ENCODE data around the gene FAM20A.

FAM20A gene

DNA sequence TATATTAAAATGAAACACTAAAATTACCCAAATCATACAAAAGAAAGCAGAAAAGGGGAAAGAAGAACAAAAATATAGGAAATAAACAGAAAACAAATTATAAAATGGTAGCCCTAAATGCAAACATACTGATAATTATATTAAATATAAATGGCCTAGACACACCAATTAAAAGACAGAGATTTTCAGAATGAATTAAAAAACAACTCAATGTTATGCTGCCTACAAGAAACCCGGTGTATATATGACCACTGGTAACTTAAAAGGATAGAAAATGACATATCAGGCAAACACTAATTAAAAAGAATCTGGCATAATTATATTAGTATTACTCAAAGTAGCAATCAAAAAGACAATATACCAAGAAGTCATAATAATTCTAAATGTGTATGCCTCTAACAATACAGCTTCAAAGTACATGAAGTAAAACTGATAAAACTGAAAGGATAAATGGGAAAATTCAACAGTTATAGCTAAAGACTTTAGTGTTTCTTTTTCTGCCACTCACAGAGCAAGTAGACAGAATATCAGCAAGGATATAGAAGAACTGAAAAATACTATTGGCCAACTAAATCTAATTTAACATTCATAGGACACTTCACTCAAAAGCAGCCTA, 7.5 kb upstream of the FAM20A start:
- DNase-seq = no peak

- DNase-seq = no peak
Observed at GRCh38 chr17:68606451-68607307, 5.5 kb upstream of the FAM20A start.

DNA sequence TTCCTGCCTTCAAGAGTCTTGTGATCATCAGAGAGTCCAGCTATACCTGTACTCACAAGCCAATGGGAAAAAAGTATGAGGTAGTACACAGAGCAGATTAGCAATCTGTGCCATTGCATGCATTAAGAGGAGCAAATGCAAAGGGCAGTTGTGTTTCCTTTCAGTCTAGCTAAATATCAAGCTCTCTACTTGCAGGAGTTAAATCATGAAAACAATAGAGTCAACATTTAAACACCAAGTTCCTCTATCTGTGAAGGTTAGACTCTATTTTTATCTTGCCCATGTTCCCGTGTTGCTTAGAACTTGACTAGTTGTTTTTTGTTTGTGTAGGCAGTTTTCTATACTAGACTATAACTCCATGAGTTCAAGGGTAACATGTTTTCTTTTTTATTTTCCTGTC, 4.7 kb upstream of the FAM20A start:
- DNase-seq = no peak

- no peak for DNase-seq
Observed at GRCh38 chr17:68603656-68604055, 2.5 kb upstream of the FAM20A start.

GRCh38 chr17:68603027-68603426, 1.9 kb upstream of the FAM20A start:
- no peak for DNase-seq

- no peak for DNase-seq
Observed at GRCh38 chr17:68602289-68602688, 1.1 kb upstream of the FAM20A start.

- no peak for DNase-seq
Observed at GRCh38 chr17:68601565-68602288, 560 bp upstream of the FAM20A start.

DNA sequence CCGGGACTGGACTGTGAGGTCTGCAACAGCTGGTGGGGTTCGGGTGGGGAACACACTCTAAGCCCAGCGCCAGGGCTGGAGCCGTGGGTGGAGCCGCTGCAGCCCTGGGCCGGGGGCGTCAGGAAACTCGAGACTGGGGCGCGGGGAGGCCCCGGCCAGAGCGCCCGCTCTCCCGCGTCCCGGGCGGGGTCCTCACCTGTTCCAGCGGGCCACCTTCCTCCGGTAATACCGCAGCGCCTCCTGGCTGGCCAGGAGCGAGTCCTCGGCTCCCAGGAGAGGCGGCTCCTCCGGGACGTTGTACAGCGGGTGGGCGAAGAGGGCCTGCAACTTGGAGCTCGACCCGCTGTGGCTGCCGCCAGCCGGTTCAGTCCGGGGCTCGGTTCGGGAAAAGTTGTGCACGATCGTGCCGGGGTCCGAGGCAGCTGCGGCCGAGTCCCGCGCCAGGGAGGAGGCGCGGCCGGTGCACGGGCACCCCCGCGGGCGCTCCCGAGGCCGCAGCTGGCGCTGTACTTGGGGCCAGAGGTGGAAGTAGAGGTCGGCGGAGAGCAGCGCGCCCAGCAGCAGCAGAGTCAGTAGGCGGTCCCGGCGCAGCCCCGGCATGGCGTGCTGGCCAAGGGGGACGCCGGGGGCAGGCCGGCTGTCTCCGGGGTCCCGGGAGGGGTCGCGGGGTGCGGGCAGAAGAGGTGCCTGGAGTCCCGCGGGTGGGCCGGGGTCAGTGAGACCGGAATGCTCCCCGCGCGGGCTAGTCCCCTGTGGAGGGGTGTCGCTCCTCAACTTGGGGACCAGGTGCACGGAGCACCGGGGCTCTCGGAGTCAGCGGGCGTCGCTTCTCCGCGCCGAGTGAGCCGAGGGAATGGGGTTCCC, 868 bp downstream of the FAM20A start:
- DNase-seq = peak; percentile 13

DNA sequence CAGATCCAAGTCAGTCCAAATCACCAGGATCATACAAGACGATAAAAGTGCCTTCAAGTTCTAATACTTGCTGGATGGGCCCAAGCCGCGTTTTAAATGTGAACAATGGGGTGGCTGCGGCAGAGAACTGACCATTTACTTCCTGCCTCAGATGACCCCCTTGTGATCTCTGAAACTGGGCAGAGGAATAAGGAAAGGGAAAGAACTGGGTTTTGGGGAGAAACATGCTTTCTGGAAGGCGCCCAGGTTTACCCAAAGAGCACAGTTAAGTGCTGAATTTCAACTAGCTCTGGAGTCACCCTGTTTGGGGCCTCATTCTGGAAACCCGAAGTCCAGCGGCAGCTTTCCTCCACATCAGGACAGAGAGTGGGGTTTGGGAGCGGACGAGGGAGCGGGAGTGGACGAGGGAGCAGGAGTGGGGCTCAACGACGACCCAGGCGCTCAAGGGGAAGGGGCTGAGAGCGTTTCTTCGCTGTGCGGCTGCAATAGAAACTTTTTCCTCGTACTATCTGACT, 1.6 kb downstream of the FAM20A start:
- DNase-seq = no peak

GRCh38 chr17:68599091-68599490, 2.1 kb downstream of the FAM20A start:
- no peak for DNase-seq

GRCh38 chr17:68598545-68598961, 2.6 kb downstream of the FAM20A start:
- no peak for DNase-seq

GRCh38 chr17:68598074-68598473, 3.1 kb downstream of the FAM20A start:
- no peak for DNase-seq

DNA sequence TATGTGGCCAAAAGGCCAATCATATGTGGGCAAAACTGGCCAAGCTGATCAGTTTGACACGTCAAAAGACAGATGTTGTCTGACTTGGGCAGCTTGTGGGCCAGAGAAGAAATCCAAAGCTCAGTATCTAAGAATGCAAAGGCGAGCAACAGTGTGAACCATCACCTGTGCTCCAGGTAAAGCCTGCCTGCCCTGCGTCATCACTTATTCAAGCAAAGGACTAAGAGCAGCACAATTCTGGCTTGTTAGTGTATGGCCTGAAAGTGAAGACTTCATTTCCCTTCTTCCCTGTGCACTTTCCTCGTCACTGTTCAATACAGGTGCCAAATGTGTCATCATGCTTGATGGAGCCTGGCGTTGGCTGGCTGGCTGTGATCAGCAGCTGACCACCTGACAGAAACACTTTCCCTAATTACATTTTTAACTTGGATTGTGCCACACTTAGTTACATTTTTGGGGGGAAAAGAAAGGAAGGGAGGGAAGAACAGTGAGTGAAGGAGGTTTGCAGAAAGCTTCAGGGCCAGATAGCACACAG, 4.7 kb downstream of the FAM20A start:
- DNase-seq = no peak

DNA sequence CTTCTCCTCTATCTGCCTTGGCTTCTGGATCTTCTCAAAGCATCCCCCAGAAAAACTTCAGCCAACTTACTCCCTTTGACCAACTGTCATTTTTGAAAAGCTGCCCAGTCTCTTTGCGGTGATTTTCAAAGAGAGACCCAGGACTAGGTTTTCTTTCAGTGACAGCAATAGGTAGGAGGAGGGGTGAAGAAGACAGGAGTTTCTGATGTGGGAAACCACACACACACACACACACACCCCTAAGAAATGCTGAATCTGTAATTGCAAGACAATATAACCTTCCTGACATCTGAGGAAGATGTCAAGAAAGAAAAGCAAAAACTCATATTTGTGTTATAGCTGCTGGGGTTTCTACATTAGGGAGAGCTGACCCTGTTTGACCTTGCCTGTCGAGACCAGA, 5.2 kb downstream of the FAM20A start:
- DNase-seq = no peak

DNA sequence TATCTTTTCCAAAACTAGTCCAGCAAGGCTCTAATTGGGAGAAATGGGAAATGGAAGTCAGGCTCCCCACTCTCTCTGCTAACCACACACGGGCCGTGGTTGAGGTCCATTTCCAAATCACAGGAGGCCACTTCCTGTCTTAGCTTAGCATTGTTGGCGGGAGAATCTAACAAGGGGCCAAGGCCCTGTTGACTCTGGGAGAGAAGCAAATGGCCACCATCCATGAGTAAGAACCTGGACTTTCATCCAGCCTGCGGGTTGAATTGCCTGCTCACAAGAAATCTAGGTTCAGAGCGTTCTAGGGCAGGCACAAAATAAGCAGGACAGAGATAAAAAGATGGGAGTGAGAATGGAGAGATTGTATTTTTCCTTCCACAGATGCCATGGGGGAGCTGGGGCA, 5.7 kb downstream of the FAM20A start:
- no peak for DNase-seq

DNA sequence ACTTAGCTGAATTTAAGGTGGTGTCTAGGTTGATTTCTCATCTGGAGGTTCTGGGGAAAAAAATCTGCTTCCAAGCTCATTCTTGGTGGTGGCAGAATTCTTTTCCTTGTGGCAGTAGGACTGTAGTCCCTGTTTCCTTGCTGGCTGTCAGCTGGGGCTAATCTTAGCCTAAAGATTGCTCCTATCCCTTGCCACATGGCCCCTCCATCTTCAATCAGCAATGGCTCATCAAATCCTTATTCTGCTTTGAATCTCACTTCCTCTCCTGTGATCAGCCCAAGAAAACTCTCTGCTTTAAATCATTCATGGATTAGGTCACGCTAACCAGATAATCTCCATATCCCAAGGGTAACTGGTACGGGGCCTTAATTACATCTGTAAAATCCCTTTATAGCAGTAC, 6.6 kb downstream of the FAM20A start:
- no peak for DNase-seq

- DNase-seq = no peak
Observed at GRCh38 chr17:68592682-68593641, 8.2 kb downstream of the FAM20A start.

DNA sequence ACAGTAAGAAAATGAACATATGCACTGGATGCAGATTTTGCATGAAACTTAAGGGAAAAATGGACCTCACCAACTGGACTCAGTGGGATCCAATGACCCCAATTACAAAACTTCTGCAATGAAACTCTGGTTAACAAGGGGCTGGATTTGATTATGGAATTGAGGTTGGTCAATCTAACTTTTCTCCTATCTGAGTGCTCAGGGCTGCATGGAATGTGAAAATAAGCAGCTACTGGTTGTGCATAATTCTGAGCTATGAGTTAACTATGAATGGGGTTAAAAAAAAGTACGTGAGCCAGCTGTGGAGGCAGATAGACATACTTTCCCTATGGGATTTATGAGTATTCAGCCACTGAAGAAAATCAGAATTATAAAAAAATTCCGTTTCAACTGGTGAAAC, 9.2 kb downstream of the FAM20A start:
- no peak for DNase-seq

DNA sequence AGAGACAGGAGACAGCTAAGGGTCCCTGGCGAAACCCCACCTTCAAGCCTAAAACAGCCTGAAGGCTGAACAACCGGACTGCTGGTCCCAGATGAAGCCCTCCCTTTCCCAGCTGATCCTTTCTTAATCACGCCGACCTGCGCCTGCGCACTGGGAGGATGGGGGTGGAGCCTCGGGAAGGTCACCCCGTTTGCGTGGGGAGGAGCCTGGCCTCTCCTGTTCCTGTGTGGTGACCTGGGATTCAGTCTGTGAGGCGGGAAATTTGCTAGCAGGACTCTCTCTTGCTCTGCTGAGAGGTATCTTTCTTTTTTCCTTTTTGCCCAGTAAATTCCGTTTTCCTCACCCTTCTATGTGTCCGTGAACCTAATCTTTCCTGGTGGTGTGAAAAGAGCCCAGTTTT, 9.6 kb downstream of the FAM20A start:
- no peak for DNase-seq

DNA sequence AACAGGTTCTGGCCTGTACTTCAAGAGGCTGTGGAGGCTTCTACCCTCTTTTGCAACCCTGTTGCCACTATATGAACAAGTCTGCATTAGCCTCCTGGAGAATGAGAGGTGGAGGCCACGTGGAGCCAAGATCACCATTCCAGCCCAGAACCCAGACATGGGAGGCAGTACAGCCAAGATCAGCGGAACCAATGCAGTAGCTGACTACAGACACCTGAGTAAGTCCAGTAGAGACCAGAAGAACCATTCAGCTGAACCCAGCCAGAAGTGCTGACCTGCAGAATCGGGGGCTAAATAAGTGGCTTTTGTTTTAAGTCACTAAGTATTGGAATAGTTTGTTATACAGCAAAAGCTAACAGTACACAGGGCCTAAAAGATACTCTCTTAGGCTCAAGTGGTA, 12.1 kb downstream of the FAM20A start:
- DNase-seq = no peak

DNA sequence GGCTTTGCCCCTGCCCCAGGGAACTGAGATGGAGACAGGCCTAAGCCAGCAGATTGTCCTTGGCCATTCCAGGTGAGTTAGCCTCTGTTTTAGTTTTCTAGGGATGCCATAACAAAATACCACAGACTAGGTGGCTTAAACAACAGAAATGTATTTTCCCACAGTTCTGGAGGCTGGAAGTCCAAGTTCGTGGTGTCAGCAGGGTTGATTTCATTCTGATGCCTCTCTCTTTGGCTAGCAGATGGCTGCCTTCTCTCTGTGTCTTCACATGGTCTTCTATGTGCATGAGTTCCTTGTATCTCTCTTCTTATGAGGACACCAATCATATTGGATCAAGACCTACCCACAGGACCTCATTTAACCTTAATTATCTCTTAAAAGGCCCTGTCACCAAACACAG, 12.8 kb downstream of the FAM20A start:
- no peak for DNase-seq

Measured in activated gamma-delta T cell (primary cell).